ENCODE measurements around the gene HCN2. TPM values are rescaled to one million over a fixed set of nuclear protein-coding genes. Genes with fewer than 3 reads are reported as not detected.

Gene HCN2
- total RNA-seq, 6 donors from 2014 or later = 0.46 to 0.47 (median 0.46) TPM; not detected in 3

DNA sequence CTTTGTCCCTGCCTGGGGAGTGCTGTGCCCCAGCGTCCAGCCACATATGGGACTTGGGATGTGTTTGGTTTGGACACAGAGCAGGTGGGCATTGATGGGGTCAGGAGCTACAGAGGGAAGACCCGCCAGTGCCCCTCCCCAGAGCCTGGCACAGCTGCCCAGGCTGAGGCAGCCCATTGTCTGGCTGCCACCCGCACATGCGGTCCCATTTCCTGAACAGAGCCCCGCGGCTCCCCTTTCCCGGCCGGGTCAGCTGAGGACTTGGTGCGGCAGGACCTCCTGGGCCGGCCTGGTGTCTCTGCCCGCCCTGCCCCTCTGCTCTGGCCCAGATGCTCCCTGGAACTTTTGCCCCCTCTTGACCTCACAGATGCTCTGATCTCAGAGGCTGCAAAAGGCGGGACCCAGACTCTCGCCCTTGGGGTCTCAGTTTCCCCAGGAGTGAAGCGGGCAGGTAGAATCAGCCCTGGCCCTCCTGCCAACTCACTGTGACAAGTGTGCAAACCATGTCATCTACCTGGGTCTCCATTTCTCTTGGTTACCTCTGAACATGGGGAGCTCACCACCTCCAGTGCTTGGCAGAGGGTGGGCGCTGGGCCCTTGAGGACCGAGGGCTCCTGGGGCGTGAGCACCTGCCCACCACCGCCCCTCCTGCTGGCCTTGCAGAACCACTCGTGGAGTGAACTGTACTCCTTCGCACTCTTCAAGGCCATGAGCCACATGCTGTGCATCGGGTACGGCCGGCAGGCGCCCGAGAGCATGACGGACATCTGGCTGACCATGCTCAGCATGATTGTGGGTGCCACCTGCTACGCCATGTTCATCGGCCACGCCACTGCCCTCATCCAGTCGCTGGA lies 17.8 kb downstream of the HCN2 start:
- TF ChIP-seq, protein P1, sequence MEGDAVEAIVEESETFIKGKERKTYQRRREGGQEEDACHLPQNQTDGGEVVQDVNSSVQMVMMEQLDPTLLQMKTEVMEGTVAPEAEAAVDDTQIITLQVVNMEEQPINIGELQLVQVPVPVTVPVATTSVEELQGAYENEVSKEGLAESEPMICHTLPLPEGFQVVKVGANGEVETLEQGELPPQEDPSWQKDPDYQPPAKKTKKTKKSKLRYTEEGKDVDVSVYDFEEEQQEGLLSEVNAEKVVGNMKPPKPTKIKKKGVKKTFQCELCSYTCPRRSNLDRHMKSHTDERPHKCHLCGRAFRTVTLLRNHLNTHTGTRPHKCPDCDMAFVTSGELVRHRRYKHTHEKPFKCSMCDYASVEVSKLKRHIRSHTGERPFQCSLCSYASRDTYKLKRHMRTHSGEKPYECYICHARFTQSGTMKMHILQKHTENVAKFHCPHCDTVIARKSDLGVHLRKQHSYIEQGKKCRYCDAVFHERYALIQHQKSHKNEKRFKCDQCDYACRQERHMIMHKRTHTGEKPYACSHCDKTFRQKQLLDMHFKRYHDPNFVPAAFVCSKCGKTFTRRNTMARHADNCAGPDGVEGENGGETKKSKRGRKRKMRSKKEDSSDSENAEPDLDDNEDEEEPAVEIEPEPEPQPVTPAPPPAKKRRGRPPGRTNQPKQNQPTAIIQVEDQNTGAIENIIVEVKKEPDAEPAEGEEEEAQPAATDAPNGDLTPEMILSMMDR (IDR thresholded peaks at IDR 0.05) = no peak
- no peak for TF ChIP-seq EP300 (IDR thresholded peaks at IDR 0.05)
- no peak for TF ChIP-seq POLR2A (IDR thresholded peaks at IDR 0.05)
- TF ChIP-seq POLR2AphosphoS5 (IDR thresholded peaks at IDR 0.05) = no peak
- Histone ChIP-seq H3K27me3 (no peaks in the 10 kb centered on the region), H3K9me3 (no peaks in the 10 kb centered on the region), H3K4me1 (peaks cover 25 to 39% (median 36%) of the 10 kb centered on the region in 4 donors), H3K36me3 (no peaks in the 10 kb centered on the region), H3K27ac (no peak overlapping the region), H3K4me3 (no peak overlapping the region)
- DNase-seq = peak in 1 of 2 donors; percentile 82
- no peak for ATAC-seq (ENCODE audit: low FRiP score in 2 of 2)
- 89 to 93% methylated on average over 8 to 18 of the region's 30 CpGs for WGBS, 2 donors

DNA sequence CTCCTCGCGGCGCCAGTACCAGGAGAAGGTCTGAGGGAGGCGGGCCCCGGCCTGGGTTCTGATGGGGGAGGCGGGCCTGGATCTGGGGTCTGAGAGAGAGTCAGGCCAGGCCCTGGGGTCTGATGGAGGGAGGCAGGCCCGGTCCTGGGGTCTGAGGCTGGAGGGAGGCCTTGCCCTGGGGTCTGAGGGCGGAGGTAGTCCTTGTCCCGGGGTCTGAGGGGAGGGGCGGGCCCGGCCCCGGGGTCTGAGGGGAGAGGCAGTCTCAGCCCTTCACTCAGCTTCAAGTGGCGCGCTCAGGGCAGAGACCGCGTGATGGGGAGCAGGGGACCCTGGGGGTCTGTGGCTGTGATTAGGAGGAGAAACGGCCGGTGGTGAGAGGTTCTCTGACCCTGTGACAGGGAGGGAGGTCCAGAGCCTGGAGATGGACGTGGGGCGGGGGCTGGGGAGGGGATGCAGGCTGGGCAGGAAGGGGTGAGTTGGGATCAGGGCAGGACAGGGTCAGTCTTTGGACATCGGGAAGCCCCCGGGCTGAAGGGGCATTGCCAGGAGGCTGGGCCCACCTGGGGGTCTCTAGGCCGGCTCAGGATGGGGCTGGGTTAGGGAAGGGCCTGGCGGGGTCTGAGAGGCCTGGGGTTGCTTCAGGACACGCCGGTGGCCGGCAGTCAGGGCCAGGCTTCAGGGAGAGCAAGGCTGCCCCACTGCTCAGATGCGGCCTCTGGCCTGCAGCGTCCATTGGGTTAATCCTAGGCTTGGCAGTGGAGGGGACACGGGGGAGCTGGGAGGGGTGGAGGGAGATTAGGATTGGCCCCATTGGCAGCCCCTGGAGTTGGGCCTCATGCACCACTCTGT lies 18.7 kb downstream of the HCN2 start:
- no peaks in the 10 kb centered on the region for H3K9me3 ChIP-seq
- H3K4me1 ChIP-seq = peaks cover 25 to 39% (median 36%) of the 10 kb centered on the region in 4 donors
- 74 to 78% methylated on average over 21 to 30 of the region's 30 CpGs for whole genome bisulfite sequencing, 2 donors
- H3K27ac ChIP-seq = peak overlapping the region in 1 of 4 donors; percentile 6
- DNase-seq = peak in 1 of 2 donors; percentile 70
- peak in 1 of 2 donors; percentile 5 for ATAC-seq (ENCODE audit: low FRiP score in 2 of 2)
- H3K36me3 ChIP-seq = no peaks in the 10 kb centered on the region
- TF ChIP-seq POLR2AphosphoS5 (IDR thresholded peaks at IDR 0.05) (no peak), POLR2A (IDR thresholded peaks at IDR 0.05) (no peak), EP300 (IDR thresholded peaks at IDR 0.05) (no peak)
- TF ChIP-seq, protein P1 (IDR thresholded peaks at IDR 0.05) = no peak
- no peak overlapping the region for H3K4me3 ChIP-seq
- H3K27me3 ChIP-seq = no peaks in the 10 kb centered on the region

DNA sequence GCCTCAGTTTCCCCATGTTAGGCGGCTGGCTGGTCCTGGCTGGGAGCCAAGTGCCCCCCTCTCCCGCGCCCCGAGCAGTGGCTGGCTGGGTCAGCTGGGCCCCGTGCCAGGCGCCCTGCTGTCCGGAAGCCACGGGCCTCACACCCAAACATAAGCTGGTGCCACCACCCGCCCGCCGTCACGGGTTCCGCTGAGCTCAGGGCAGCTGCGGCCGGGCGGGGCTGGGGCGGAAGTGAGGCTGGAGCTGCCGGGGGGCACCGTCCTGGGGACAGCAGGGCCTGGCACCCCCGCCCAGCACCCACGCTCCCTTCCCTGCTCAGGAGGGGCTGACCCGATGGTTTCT lies 19.3 kb downstream of the HCN2 start:
- H3K36me3 ChIP-seq = no peaks in the 10 kb centered on the region
- peaks cover 25 to 39% (median 36%) of the 10 kb centered on the region in 4 donors for H3K4me1 ChIP-seq
- 66% methylated on average over 10 of the region's 22 CpGs; no CpG with 5 or more reads in 1 of the 2 donors for WGBS, 2 donors
- H3K27ac ChIP-seq = peak overlapping the region in 3 of 4 donors; percentile 37 to 83 (median 74)
- no peaks in the 10 kb centered on the region for H3K9me3 ChIP-seq
- TF ChIP-seq POLR2A (IDR thresholded peaks at IDR 0.05) (no peak), POLR2AphosphoS5 (IDR thresholded peaks at IDR 0.05) (peak in 1 of 2 donors; percentile 78), EP300 (IDR thresholded peaks at IDR 0.05) (peak in 1 of 4 donors; percentile 34)
- TF ChIP-seq, protein P1 (IDR thresholded peaks at IDR 0.05) = no peak
- ATAC-seq (ENCODE audit: low FRiP score in 2 of 2) (peak; percentile 16 to 63), DNase-seq (peak; percentile 64 to 90)
- H3K27me3 ChIP-seq = no peaks in the 10 kb centered on the region
- H3K4me3 ChIP-seq = no peak overlapping the region

DNA sequence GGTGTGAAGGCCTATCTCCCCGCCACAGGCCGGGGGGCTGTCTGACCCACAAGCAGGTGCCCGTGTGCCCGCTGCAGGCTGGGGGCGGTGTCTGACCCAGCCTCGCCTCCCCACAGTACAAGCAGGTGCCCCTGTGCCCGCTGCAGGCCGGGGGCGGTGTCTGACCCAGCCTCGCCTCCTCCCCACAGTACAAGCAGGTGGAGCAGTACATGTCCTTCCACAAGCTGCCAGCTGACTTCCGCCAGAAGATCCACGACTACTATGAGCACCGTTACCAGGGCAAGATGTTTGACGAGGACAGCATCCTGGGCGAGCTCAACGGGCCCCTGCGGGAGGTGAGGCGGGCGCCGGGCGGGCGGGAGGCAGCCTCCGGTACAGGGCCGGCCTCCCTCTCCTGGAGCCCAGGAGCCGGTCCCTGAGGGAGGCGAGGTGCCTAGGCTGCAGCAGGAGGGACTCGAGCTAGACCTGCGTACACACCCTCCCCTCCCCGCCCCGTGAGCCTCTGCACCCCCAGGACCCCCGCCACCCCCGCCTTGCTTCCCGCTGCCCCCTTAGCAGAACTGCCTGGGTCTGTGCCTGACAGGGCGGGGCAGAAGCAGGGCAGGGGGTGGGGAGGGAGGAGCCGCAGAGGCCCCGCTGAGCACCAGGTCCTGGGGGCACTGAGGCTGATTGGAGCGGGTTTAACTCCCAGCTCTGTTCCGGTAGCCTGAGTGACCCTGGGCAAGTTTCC lies 20.6 kb downstream of the HCN2 start:
- 50 to 80% methylated on average over 1 to 13 of the region's 38 CpGs for WGBS, 2 donors
- no peaks in the 10 kb centered on the region for H3K9me3 ChIP-seq
- no peak for TF ChIP-seq POLR2AphosphoS5 (IDR thresholded peaks at IDR 0.05)
- TF ChIP-seq EP300 (IDR thresholded peaks at IDR 0.05) = no peak
- TF ChIP-seq, protein P1 (IDR thresholded peaks at IDR 0.05) = no peak
- no peak for TF ChIP-seq POLR2A (IDR thresholded peaks at IDR 0.05)
- H3K4me3 ChIP-seq = peak overlapping the region in 3 of 4 donors; percentile 29 to 45 (median 33)
- no peaks in the 10 kb centered on the region for H3K36me3 ChIP-seq
- DNase-seq = peak in 1 of 2 donors; percentile 83
- H3K4me1 ChIP-seq = peaks cover 25 to 39% (median 36%) of the 10 kb centered on the region in 4 donors
- peak in 1 of 2 donors; percentile 3 for ATAC-seq (ENCODE audit: low FRiP score in 2 of 2)
- H3K27me3 ChIP-seq = no peaks in the 10 kb centered on the region
- peak overlapping the region; percentile 74 to 85 (median 78) for H3K27ac ChIP-seq

All from upper lobe of left lung (tissue), 6 donors.